ENCODE measurements around the gene TSPAN11.
"Not testable (repeated sequence)": the region's sequence is repeated elsewhere in the genome, so short reads cannot be mapped to it uniquely, and the experiment has no call there.

Gene TSPAN11, protein sequence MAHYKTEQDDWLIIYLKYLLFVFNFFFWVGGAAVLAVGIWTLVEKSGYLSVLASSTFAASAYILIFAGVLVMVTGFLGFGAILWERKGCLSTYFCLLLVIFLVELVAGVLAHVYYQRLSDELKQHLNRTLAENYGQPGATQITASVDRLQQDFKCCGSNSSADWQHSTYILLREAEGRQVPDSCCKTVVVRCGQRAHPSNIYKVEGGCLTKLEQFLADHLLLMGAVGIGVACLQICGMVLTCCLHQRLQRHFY

DNA sequence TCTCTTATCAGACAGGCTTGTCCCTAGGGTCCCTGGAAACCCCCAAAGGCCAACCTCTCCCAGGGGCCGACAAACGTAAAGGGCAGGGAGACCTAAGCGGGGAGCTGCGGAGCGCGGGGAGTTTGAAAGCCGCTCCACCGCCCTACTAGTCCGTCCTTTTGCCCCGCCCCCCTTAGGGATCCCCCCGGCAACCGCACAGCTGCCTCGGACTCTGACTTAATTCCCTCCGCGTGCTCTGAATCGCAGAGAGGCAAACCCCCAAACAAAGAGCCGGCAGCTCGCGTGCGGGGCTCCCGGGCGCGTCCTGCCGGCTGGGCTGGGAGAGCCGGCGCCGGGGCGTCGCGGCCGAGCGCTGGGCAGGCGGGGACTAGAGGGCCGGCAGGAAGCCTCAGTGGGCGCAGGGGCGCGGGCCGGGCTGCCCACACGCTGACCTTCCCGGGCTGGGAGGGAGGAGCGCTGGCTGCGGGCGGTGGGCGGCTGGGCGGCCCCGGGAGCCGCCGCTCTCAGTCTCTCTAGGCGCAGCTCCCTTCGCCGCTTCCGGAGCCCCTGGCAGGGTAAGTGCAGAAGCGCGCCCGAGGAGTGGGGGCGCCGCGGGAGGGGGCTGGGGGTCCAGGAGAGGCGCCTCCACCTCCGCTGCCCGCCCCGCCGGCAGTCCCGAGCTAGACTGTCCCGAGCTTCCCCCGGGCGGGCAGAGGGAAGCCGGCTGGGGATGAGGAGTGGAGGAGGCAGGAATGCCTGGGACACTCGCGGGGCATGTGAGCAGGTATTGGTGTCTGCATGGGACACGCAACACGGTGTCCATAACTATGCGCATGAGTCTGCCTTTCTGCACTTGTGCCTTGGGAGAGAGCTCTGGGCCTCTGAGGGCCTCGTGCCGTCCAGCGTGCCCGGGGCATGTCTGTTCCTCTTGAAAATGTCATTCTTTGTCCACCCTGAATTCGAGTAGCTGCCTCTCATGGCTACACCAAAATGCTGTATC lies at the start of gene TSPAN11:
Gene TSPAN11 (plus strand): TSS at position 506 of the 979 bp plus-strand sequence. CDS start 27,244 bp downstream, outside the sequence.
- no peak for DNase-seq

DNA sequence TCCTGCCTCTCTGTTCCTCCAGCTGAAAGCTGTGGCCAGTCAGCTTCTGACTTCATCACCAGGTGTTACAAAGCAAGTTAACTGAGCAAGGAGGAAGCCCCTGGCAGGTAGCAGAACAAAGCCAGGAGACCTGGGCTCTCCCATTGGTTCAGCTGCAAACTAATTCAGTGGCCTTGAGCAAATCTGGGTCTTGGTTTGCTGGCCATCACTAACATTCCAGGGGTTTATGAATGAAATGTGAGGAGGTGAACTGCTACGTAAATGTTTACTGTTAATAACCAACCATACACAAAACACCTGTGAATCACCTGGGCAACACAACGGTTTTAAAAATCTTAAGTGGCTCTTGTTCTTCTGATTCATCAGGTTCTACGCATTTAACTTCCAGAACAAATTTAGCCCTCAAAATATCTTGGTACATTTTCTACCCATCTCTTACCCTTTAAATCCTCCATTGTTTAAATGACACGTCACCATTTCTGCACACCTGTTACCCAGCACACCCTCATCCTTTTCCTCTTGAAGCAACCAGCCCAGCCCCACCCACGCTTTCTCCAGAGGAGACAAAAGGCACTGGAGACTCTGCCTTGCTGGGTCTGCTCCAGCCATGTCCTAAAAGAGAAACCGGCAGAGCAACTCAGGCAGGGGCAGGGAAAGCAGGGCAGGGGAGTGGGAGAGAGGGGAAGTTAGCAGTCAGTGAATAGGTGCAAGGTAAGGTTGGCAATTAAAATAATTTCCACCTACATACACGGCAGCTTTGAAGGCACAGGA lies 49.3 kb upstream of the TSPAN11 start:
- peak; percentile 26 for DNase-seq

DNA sequence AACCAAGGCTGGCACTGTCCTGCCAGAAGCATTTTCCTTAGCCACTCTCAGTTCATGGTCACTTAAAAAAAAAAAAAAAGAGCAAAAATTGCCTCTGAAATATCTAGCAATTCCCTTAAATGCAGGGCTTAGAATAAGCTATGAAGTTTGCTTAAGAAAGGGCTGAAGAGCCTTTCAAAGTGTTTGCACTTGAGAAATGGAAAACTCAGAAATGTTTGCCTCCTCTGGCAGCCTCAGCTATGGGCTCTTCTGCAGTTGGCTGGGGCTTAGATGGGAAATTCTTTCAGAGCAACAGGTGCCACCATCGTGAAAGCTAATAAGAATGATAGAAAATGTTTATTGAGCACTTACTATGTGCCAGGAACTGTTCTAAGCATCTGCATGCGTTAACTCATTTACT lies 48.5 kb upstream of the TSPAN11 start:
- no peak for DNase-seq

DNA sequence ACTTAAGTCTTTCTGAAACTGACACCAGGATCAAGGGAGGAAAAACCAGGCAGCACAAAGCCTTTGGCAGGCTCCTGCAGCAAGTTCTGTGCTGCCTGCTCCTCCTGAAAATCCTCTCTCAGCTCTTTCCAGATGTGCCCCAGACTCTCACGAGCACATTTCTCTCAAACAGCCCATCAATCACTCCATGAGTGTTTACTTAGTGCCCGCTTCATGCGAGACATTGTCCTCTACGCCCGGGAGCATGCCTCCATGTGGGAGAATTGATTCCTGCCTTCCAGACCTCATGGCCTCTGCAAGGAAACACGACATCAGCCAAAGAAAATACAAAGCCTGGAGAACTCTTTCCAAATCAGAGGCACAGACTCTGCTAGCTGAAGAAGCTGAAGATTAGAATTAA lies 46.5 kb upstream of the TSPAN11 start:
- DNase-seq = no peak

DNA sequence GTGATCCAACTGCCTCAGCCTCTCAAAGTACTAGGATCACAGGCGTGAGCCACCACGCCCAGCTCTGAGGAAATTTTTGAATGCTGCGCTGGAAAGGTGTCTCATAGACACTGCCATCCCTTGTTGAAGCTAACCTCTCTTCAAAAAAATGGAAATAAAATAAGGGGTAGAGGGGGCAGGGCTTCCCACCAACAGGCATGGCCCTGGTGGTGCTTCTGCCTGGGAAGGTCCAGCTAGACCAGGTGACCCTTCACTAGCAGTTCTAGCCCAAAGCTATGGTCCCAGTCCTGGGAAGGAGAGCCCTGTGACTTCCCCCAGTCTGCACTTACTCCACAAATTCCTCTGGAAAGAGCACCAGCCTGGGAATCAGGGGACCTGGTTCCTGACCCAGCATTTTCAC lies 45.7 kb upstream of the TSPAN11 start:
- no peak for DNase-seq

DNA sequence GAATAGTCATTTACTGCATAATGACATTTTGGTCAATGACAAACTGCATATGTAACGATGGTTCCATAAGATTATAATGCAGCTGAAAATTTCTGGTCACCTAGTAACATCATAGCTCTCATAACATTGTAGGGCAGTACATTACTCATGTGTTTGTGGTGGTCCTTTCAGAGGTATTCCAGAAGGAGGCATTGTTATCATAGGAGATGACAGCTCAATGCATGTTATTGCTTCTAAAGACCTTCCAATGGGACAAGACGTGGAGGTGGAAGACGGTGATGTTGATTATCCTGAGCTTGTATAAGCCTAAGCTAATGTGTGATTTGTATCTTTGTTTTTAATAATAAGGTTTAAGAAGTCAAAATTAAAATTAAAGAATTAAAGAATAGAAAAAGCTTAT lies 43.8 kb upstream of the TSPAN11 start:
- no peak for DNase-seq

DNA sequence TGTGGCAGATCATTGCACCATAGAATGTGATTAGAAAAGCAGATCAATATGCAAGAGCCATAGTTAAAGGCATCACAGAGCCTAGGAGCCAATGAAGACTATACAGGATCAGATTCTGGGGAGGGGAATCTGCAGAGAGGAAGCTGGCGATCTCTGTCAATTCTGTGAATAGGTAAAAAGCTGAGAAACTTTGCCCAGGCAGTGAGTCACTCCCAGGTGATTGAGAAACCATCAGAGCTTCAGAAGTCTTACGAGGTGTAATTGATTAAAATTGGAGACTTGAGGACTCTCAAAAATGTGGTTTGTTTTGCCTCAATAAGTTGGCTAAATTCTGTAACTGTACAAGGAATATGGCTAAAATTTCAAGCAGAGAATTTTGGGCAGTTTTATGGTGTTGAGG lies 41.7 kb upstream of the TSPAN11 start:
- no peak for DNase-seq

DNA sequence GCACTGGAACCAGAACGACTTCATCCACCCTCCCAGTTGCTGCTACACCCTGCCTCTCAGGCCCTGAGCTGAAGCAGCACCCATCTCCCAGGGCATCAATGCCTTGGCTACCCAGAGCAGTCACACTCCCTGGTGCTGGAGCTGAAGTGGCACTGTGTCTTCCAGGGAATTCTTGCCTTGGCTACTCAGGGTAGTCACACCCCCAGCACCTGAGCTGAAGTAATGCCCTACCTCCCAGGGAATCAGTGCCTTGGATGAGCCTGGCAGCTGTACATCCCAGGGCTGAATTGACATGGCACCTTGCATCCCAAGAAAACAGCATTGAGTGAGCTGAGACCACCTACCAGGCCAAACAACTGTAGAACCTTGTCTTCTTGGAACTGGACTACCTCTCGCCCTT lies 41.2 kb upstream of the TSPAN11 start:
- DNase-seq = no peak

DNA sequence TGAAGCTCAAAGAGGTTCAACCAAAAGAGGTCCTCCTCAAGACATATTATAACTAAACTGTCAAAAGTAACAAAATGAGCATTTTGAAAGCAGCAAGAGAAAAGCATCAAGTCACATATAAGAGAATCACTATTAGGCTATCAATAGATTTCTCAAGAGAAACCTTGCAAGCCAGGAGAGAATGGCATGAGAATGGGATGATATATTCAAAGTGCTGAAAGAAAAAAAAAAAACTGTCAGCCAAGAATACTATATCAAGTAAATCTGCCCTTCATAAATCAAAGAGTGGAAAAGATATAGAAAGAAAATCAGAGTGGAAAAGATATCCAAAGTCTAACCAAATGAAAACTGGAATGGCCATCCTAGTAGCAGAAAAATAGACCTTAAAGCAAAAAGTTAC lies 39.3 kb upstream of the TSPAN11 start:
- no peak for DNase-seq

DNA sequence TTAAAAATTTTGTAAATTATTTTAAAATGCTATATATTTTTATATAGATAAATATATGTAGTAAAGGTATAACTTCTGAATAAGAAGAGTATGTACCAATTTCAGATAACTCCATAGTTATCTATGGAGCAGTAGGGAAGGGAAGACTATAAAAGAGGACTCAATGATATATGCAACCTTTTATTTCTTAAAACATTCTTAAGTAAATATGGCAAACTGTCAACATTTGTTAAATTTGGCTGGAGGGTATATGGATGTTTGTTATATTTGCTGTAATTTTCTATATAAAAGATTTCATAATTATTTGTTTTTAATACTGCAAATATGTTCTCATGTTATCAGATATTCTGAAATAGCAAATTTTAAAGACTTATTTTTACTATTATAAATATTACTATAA lies 38.3 kb upstream of the TSPAN11 start:
- no peak for DNase-seq

DNA sequence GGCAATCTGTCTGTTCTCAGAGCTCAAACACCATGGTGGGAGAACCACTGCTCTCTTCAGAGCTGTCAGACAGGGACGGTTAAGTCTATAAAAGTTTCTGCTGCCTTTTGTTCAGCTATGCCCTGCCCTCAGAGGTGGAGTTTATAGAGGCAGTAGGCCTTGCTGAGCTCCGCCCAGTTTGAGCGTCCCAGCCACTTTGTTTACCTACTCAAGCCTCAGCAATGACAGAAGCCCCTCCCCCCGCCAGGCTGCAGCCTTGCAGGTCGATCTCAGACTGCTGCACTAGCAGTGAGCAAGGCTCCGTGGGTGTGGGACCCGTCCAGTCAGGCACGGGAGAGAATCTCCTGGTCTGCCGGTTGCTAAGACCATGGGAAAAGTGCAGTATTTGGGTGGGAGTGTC lies 32.0 kb upstream of the TSPAN11 start:
- not testable (repeated sequence) for DNase-seq

DNA sequence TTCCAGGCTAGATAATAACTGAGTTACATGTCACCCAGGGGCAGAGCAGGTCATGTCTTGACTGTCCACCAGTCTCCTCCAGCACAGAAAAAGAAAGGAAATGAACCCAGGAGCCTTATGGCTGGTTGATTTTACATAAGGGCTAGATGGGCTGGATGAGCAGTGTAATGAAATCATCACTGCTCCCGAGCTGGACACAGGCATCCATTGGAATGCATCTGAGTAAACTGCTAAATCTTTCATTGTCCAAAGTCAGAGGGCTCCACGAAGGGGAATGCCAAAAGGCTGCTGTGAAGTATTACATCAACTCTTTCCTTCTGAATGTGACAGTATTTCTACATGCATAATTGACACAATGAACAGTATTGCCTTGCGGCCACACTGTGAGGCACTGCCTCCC lies 30.1 kb upstream of the TSPAN11 start:
- no peak for DNase-seq

DNA sequence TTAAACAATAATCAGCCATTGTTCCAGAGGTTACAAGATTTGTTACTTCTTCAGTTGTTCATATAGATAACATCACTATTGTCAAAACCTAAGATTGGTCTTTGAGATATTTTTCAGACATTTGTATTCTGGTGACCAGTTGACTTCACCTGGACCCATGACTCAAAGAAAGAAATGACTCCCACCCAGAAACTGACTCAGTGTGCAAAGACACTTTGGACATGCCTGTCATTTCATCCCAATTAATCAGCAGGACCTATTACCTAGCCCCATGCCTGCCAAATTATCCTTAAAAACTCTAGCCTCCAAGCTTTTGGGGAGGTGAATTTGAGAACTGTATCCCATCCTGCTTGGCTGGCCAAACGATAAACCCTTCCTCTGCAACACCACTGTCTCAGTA lies 27.7 kb upstream of the TSPAN11 start:
- no peak for DNase-seq

DNA sequence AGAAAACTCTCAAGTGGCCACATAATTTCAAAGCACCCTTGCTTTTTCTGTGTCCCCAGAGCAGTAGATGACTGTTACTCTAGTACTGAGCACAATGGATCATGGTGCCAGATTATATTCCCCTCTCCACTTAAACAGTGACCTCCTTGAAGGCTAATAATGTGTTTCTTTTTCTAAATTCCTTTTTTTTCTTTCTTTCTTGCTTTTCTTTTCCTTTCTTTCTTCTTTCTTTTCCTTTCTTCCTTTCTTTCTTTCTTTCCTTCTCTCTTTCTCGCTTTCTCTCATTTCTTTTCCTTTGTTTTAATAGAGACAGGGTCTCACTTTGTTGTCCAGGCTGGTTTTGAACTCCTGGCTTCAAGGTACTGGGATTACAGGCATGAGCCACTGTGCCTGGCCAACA lies 26.2 kb upstream of the TSPAN11 start:
- DNase-seq = no peak

DNA sequence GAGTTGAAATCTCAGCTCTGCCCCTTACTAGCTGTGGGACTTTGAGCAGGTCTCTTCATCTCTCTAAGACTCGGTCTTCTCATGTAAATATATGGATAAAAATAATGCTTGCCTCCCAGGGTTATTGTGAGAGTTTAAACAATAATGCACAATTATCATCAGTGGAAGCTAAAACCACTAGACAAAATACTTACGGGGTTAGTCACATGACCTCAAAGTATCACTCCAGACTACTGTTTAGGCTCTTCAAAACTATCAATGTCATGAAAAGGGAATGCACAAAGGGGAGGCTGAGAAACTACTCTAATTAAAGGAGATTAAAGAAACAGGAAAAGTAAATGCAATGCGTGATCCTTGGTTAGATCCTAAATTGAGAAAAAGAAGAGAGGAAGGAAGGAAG lies 24.5 kb upstream of the TSPAN11 start:
- DNase-seq = no peak

DNA sequence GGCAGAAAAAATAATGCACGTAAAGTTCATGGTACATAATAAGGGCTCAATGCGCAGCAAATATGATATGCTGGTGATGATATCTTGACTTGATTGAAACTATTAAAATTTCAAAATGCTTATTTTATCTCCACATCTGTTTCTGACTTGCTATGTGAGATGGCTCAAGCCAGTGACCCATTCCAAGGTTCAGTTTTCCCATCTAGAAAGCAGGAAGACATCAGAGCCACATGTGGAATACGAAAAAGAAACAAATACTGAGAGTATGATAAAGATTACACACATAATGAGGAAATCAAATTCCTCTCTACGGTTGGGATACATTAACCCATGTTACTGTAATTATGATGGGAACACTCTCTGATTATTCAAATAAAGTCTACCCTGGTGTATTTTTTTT lies 24.0 kb upstream of the TSPAN11 start:
- no peak for DNase-seq

DNA sequence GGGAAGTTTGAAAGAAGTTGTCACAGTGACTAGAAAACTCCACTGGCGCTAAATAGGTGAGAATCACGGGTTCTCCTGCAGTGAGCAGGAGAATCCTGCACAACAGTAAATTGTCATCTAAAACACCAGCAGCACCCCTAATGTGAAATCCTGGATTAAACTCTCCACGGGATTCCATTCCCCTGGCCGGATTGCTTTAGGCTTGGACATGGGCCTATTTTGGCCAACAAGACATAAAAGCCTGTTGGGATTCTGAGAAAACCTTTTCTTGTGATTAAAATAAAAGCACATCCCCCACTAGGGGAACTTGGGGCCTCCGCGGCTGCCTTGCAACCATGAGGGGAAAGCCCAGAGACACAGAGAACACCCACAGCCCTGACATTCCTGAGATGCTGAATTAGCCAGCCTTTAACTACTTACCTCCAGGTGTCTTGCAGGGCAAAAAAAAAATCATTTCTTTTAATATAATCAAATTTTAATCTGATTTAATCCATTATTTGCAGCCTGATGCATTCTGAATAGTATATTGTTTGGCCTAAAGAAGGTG lies 21.0 kb upstream of the TSPAN11 start:
- no peak for DNase-seq

DNA sequence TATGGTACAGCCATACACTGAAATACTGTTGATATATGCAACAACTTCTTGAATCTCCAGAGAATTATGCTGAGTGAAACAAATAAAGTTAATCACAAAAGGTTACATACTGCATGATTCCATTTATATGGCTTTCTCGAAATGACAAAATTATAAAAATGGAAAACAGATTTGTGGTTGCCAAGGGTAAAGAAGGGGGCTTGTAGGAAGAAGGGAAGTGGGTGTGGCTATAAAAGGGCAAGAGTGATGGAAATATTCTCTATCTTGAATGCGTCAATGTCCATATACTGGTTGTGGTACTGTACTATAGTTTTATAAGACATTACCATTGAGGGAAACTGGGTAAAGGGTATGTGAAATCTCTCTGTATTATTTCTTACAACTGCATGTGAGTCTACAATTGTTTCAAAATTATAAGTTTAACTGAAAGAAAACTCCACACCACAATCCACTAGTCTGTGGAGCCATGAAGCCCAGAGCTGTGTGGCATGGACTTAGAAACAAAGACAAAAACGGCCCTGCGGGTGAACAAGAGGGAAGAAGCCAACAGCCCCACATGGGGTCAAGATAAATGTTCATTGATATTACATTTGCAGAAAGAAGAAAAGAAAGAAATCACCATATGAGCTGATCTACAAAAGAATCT lies 18.3 kb upstream of the TSPAN11 start:
- DNase-seq = no peak

DNA sequence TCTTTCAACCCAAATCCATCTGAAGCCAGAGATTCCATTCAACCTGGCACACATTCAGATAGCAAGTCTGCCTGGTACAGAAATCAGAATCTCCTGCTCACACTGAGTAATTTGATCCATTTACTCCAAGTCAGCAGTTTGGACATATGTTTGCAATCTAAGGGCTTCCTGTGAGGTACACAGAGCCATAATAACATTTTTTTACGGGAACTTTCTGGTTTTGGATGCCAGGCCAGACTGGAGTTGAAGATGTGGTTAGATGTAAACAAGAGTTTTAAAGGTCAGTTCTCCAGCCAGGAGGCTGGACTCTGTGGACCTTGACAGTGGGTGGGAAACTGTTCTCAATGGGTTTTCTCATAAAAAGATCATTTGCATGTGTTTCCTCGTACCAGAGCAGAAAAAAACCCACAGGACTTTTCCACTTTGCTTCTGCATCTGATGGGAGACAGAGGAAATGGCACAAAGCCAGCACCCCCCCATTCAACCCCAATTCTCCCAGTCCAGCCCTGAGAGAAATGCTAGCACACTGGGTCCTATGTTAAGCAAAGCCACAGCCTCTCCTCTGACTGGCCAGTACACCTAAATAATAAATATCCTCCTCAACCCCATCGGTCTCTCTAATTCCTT lies 17.7 kb upstream of the TSPAN11 start:
- DNase-seq = no peak

DNA sequence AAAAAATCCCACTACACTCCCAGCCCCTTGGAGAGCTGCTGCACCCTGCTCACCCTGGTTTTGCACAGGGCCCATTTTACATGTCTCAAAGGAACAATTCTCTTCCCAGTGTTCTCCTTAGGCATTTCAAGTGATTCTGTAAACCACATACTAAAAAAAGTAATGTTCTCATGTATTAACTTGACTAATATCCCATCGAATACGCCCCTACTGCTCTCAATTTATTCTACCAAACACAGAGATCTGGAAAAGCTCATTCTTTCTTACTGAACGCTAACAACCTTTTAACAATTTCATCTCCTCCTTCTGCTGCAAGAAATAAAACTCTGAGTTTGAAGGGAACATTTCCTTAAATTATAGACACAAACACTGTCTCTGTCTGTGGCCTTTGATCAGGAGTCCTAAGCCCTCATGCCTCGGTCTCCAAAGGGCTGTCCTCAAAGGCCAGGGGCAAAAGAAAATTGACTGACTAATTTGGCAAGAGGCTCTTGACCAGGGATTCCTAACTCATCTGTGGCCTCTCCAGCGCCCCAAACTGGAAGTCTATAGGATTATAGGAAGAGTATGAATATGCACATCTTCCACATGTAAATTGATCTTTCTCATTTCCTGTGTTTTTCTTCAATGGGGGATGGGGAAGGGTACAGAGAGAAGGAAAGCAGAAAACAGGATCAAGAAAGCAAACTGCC lies 17.1 kb upstream of the TSPAN11 start:
- no peak for DNase-seq

DNA sequence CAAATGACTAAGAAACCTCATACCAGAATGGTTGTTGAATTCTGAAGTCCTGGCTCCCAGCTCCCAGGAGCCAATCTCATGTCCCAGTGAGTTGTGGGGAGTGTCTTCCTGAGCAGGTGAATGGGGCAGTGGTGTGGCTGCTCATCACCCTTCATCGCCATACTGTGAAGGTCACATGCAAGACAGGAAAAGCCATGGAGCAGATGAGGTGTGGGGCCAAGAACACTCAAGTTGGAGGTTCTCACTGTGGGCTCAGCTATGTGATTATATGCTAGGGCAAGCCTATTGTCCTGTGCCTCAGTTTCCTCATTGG lies 16.6 kb upstream of the TSPAN11 start:
- no peak for DNase-seq

DNA sequence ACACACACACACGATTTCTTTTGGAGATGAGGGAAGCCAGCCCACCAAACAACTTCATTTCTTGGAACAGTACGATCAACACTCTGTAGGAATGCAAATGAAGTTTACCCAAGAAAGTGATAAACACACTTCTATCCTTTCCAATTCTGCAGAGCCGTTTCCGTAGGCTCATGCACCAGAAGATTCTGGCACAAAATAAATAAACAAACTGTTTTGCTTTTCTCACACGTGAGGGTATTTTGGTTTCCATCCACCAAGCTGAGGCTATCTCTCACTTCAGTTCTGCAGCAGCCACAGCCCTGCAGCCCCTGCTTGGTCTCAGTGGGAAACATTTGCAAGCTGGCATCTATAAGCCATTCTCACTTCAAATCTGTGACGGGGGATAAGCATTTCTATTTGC lies 15.3 kb upstream of the TSPAN11 start:
- no peak for DNase-seq
